ENCODE data around the gene MT1HL1. TPM values are rescaled to one million over a fixed set of nuclear protein-coding genes. Genes with fewer than 3 reads are reported as not detected.

MT1HL1 gene
- total and polyA plus RNA-seq, 12 donors: not detected

GRCh38 chr1:237012361-237012760, 8.1 kb upstream of the MT1HL1 start:
- H3K4me3 ChIP-seq: no peak overlapping the region
- intact Hi-C loops (cut with DNase I): no loop called here
- no peaks in the 10 kb centered on the region for H3K9me3 ChIP-seq (replicated peaks in 1 of 3)
- no peaks in the 10 kb centered on the region for H3K27me3 ChIP-seq
- H3K36me3 ChIP-seq (replicated peaks in 1 of 2): no peaks in the 10 kb centered on the region
- TF ChIP-seq CTCF (IDR thresholded peaks at IDR 0.05): no peak
- TF ChIP-seq POLR2A (IDR thresholded peaks at IDR 0.05): no peak
- no peak for DNase-seq
- no peaks in the 10 kb centered on the region for H3K4me1 ChIP-seq (replicated peaks in 1 of 2)
- H3K27ac ChIP-seq: no peak overlapping the region
- 74 to 85% (median 81%) methylated on average over 5 of the region's 5 CpGs for WGBS, 4 donors

- 71 to 80% (median 71%) methylated on average over 3 of the region's 3 CpGs for WGBS, 4 donors
- H3K4me3 ChIP-seq: no peak overlapping the region
- intact Hi-C loops (cut with DNase I): no loop called here
- H3K27me3 ChIP-seq: no peaks in the 10 kb centered on the region
- no peaks in the 10 kb centered on the region for H3K36me3 ChIP-seq (replicated peaks in 1 of 2)
- TF ChIP-seq POLR2A (IDR thresholded peaks at IDR 0.05) (no peak), CTCF (IDR thresholded peaks at IDR 0.05) (no peak)
- H3K9me3 ChIP-seq (replicated peaks in 1 of 3): no peaks in the 10 kb centered on the region
- DNase-seq: no peak
- H3K4me1 ChIP-seq (replicated peaks in 1 of 2): no peaks in the 10 kb centered on the region
- no peak overlapping the region for H3K27ac ChIP-seq
Observed at GRCh38 chr1:237011432-237011831, 7.2 kb upstream of the MT1HL1 start.

- H3K36me3 ChIP-seq (replicated peaks in 1 of 2): no peaks in the 10 kb centered on the region
- no peaks in the 10 kb centered on the region for H3K4me1 ChIP-seq (replicated peaks in 1 of 2)
- no peaks in the 10 kb centered on the region for H3K9me3 ChIP-seq (replicated peaks in 1 of 3)
- intact Hi-C loops (cut with DNase I): no loop called here
- WGBS, 4 donors: 83 to 94% (median 90%) methylated on average over 4 of the region's 4 CpGs
- no peak overlapping the region for H3K27ac ChIP-seq
- no peaks in the 10 kb centered on the region for H3K27me3 ChIP-seq
- no peak for DNase-seq
- TF ChIP-seq CTCF (IDR thresholded peaks at IDR 0.05) (no peak), POLR2A (IDR thresholded peaks at IDR 0.05) (no peak)
- no peak overlapping the region for H3K4me3 ChIP-seq
Observed at GRCh38 chr1:237009611-237010010, 5.4 kb upstream of the MT1HL1 start.

GRCh38 chr1:237007147-237007881, 3.1 kb upstream of the MT1HL1 start:
- intact Hi-C loops (cut with DNase I): no loop called here
- H3K27ac ChIP-seq: no peak overlapping the region
- no peaks in the 10 kb centered on the region for H3K27me3 ChIP-seq
- no peaks in the 10 kb centered on the region for H3K9me3 ChIP-seq (replicated peaks in 1 of 3)
- no peaks in the 10 kb centered on the region for H3K4me1 ChIP-seq (replicated peaks in 1 of 2)
- 67 to 75% (median 70%) methylated on average over 14 of the region's 14 CpGs for WGBS, 4 donors
- TF ChIP-seq POLR2A (IDR thresholded peaks at IDR 0.05) (no peak), CTCF (IDR thresholded peaks at IDR 0.05) (no peak)
- no peak overlapping the region for H3K4me3 ChIP-seq
- H3K36me3 ChIP-seq (replicated peaks in 1 of 2): no peaks in the 10 kb centered on the region
- no peak for DNase-seq

All from adrenal gland (tissue), 12 donors.